Stimulated activated CD4-positive, alpha-beta T cell treated with anti-CD3 and anti-CD28 coated beads, Interleukin-12 subunit alpha, Interleukin-12 subunit beta, amount 100 ng/mL, for 4 hours (primary cell): ENCODE measurements around the gene CNDP2.
"Not testable (repeated sequence)": the region's sequence is repeated elsewhere in the genome, so short reads cannot be mapped to it uniquely, and the experiment has no call there.

ENCODE experiments used
- DNase-seq: peaks from one replicate; pipeline ENCODE4 v3.0.0-alpha.2; 2020

CNDP2 gene

GRCh38 chr18:74519320-74520095 lies 23.3 kb downstream of the CNDP2 start:
- DNase-seq = no peak

GRCh38 chr18:74520096-74520833 lies 24.1 kb downstream of the CNDP2 start:
- no peak for DNase-seq

GRCh38 chr18:74521068-74521725 lies 25.0 kb downstream of the CNDP2 start:
- no peak for DNase-seq

- no peak for DNase-seq
Observed at GRCh38 chr18:74522635-74523548, 26.7 kb downstream of the CNDP2 start.

- no peak for DNase-seq
Observed at GRCh38 chr18:74524097-74524496, 27.9 kb downstream of the CNDP2 start.

- DNase-seq = not testable (repeated sequence)
Observed at GRCh38 chr18:74524915-74525314, 28.8 kb downstream of the CNDP2 start.

- DNase-seq = no peak
Observed at GRCh38 chr18:74525741-74526140, 29.6 kb downstream of the CNDP2 start.

- DNase-seq = no peak
Observed at GRCh38 chr18:74526488-74526887, 30.3 kb downstream of the CNDP2 start.

- no peak for DNase-seq
Observed at GRCh38 chr18:74528478-74528877, 32.3 kb downstream of the CNDP2 start.

- DNase-seq = no peak
Observed at GRCh38 chr18:74528913-74529312, 32.8 kb downstream of the CNDP2 start.

- DNase-seq = no peak
Observed at GRCh38 chr18:74529378-74529777, 33.2 kb downstream of the CNDP2 start.

- no peak for DNase-seq
Observed at GRCh38 chr18:74529811-74530583, 33.8 kb downstream of the CNDP2 start.

- no peak for DNase-seq
Observed at GRCh38 chr18:74530584-74530862, 34.4 kb downstream of the CNDP2 start.

GRCh38 chr18:74531043-74531442 lies 34.9 kb downstream of the CNDP2 start:
- DNase-seq = no peak

- no peak for DNase-seq
Observed at GRCh38 chr18:74532511-74533025, 36.4 kb downstream of the CNDP2 start.

GRCh38 chr18:74533666-74534065 lies 37.5 kb downstream of the CNDP2 start:
- DNase-seq = no peak

- DNase-seq = no peak
Observed at GRCh38 chr18:74534150-74534969, 38.2 kb downstream of the CNDP2 start, which contains the start of gene CNDP1. TSS of gene CNDP1 (plus strand) at chr18:74534500. CDS start at chr18:74534668, 168 bp downstream.

GRCh38 chr18:74534981-74535649 lies 39.0 kb downstream of the CNDP2 start:
- no peak for DNase-seq

- DNase-seq = no peak
Observed at GRCh38 chr18:74539289-74539688, 43.1 kb downstream of the CNDP2 start.
